ENCODE results near the gene TFDP1.

GRCh38 chr13:113551081-113552000 is 33.2 kb upstream of the TFDP1 start:
- TF ChIP-seq CTCF (IDR thresholded peaks at IDR 0.05) (no peak), EP300 (IDR thresholded peaks at IDR 0.05; ENCODE audit: low read depth) (no peak), POLR2A (IDR thresholded peaks at IDR 0.05) (no peak)

All from transverse colon (tissue), 3 donors.